Measurements from ENCODE around the gene OMP. TPM values are rescaled to one million over a fixed set of nuclear protein-coding genes. Genes with fewer than 3 reads are reported as not detected.

The OMP gene
- total RNA-seq, 2 experiments from 2014 or later, result not detected

GRCh38 chr11:77073328-77074001 lies 29.2 kb upstream of the OMP start:
- H3K9me3 ChIP-seq (ENCODE audit: low read length), result peaks cover 4% of the 10 kb centered on the region; the same call in 1 of the 2 replicates
- H3K36me3 ChIP-seq (ENCODE audit: insufficient read depth, low read length), result no peaks in the 10 kb centered on the region
- H3K4me2 ChIP-seq (ENCODE audit: low read length), result no peak overlapping the region
- no peaks in the 10 kb centered on the region for H4K20me1 ChIP-seq (ENCODE audit: insufficient read depth, low read length)
- CTCF ChIA-PET (ENCODE audit: unreplicated experiment), result no interaction called here
- no peak overlapping the region for H3K27ac ChIP-seq (ENCODE audit: low read depth, low read length, poor library complexity, severe bottlenecking)
- no peak for TF ChIP-seq EZH2phosphoT487 (IDR thresholded peaks at IDR 0.05; ENCODE audit: borderline replicate concordance, low read depth, low read length)
- TF ChIP-seq, protein P1, sequence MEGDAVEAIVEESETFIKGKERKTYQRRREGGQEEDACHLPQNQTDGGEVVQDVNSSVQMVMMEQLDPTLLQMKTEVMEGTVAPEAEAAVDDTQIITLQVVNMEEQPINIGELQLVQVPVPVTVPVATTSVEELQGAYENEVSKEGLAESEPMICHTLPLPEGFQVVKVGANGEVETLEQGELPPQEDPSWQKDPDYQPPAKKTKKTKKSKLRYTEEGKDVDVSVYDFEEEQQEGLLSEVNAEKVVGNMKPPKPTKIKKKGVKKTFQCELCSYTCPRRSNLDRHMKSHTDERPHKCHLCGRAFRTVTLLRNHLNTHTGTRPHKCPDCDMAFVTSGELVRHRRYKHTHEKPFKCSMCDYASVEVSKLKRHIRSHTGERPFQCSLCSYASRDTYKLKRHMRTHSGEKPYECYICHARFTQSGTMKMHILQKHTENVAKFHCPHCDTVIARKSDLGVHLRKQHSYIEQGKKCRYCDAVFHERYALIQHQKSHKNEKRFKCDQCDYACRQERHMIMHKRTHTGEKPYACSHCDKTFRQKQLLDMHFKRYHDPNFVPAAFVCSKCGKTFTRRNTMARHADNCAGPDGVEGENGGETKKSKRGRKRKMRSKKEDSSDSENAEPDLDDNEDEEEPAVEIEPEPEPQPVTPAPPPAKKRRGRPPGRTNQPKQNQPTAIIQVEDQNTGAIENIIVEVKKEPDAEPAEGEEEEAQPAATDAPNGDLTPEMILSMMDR (conservative IDR thresholded peaks at IDR 0.05; ENCODE audit: low read length), result no peak
- POLR2A ChIA-PET, result no interaction called here
- no TSS peak for BruUV-seq (replicated peaks)
- no peaks in the 10 kb centered on the region for H3K79me2 ChIP-seq (ENCODE audit: insufficient read depth, low read depth, low read length)
- H3K4me1 ChIP-seq (ENCODE audit: insufficient read depth, low read length, poor library complexity, severe bottlenecking), result no peaks in the 10 kb centered on the region
- no peak for DNase-seq (ENCODE audit: low spot score)
- no peaks in the 10 kb centered on the region for H3K9me2 ChIP-seq (ENCODE audit: insufficient read depth, low read length)
- no peak overlapping the region for H2AFZ ChIP-seq (ENCODE audit: low read length)
- H3K4me3 ChIP-seq (ENCODE audit: low read depth, low read length, poor library complexity, severe bottlenecking), result no peak overlapping the region
- intact Hi-C loops (cut with micrococcal nuclease; ENCODE audit: unreplicated experiment), result no loop called here

- POLR2A ChIA-PET, result no interaction called here
- CTCF ChIA-PET (ENCODE audit: unreplicated experiment), result no interaction called here
- H3K9me2 ChIP-seq (ENCODE audit: insufficient read depth, low read length), result no peaks in the 10 kb centered on the region
- H4K20me1 ChIP-seq (ENCODE audit: insufficient read depth, low read length), result no peaks in the 10 kb centered on the region
- H3K4me3 ChIP-seq (ENCODE audit: low read depth, low read length, poor library complexity, severe bottlenecking), result no peak overlapping the region
- no peak for TF ChIP-seq EZH2phosphoT487 (IDR thresholded peaks at IDR 0.05; ENCODE audit: borderline replicate concordance, low read depth, low read length)
- TF ChIP-seq, protein P1 (conservative IDR thresholded peaks at IDR 0.05; ENCODE audit: low read length), result no peak
- H3K27ac ChIP-seq (ENCODE audit: low read depth, low read length, poor library complexity, severe bottlenecking), result no peak overlapping the region
- H2AFZ ChIP-seq (ENCODE audit: low read length), result no peak overlapping the region
- peaks cover 7% of the 10 kb centered on the region; the same call in 1 of the 2 replicates for H3K9me3 ChIP-seq (ENCODE audit: low read length)
- intact Hi-C loops (cut with micrococcal nuclease; ENCODE audit: unreplicated experiment), result no loop called here
- H3K4me2 ChIP-seq (ENCODE audit: low read length), result no peak overlapping the region
- H3K79me2 ChIP-seq (ENCODE audit: insufficient read depth, low read depth, low read length), result no peaks in the 10 kb centered on the region
- no peaks in the 10 kb centered on the region for H3K4me1 ChIP-seq (ENCODE audit: insufficient read depth, low read length, poor library complexity, severe bottlenecking)
- H3K36me3 ChIP-seq (ENCODE audit: insufficient read depth, low read length), result no peaks in the 10 kb centered on the region
- DNase-seq (ENCODE audit: low spot score), result no peak
- no TSS peak for BruUV-seq (replicated peaks)
Measured at GRCh38 chr11:77074205-77074604, 28.4 kb upstream of the OMP start.

GRCh38 chr11:77074626-77075221 lies 27.9 kb upstream of the OMP start:
- CTCF ChIA-PET (ENCODE audit: unreplicated experiment), result no interaction called here
- no peak for DNase-seq (ENCODE audit: low spot score)

More at GRCh38 chr11:77074626-77075221, 27.9 kb upstream of the OMP start:
- H3K9me2 ChIP-seq (ENCODE audit: insufficient read depth, low read length), result no peaks in the 10 kb centered on the region
- H4K20me1 ChIP-seq (ENCODE audit: insufficient read depth, low read length), result no peaks in the 10 kb centered on the region
- H3K9me3 ChIP-seq (ENCODE audit: low read length), result peaks cover 7% of the 10 kb centered on the region; the same call in 1 of the 2 replicates
- no peak overlapping the region for H3K27ac ChIP-seq (ENCODE audit: low read depth, low read length, poor library complexity, severe bottlenecking)
- no peaks in the 10 kb centered on the region for H3K36me3 ChIP-seq (ENCODE audit: insufficient read depth, low read length)
- H3K79me2 ChIP-seq (ENCODE audit: insufficient read depth, low read depth, low read length), result no peaks in the 10 kb centered on the region
- intact Hi-C loops (cut with micrococcal nuclease; ENCODE audit: unreplicated experiment), result no loop called here
- TF ChIP-seq, protein P1 (conservative IDR thresholded peaks at IDR 0.05; ENCODE audit: low read length), result no peak
- no peak for TF ChIP-seq EZH2phosphoT487 (IDR thresholded peaks at IDR 0.05; ENCODE audit: borderline replicate concordance, low read depth, low read length)
- POLR2A ChIA-PET, result no interaction called here
- no peak overlapping the region for H2AFZ ChIP-seq (ENCODE audit: low read length)
- BruUV-seq (replicated peaks), result no TSS peak
- H3K4me3 ChIP-seq (ENCODE audit: low read depth, low read length, poor library complexity, severe bottlenecking), result no peak overlapping the region
- no peak overlapping the region for H3K4me2 ChIP-seq (ENCODE audit: low read length)
- no peaks in the 10 kb centered on the region for H3K4me1 ChIP-seq (ENCODE audit: insufficient read depth, low read length, poor library complexity, severe bottlenecking)

All from OCI-LY7 (cell line).